GM12865 (cell line): ENCODE data around the gene RIMS4.
A peak's percentile ranks its signal among the peaks of the same experiment; 100 is the strongest.

ENCODE experiments used
- DNase-seq: peaks from one replicate; pipeline ENCODE4 v3.0.0; 2010; ENCODE audit warnings: low read depth
- H3K4me3 ChIP-seq: 2 replicates; pipeline ENCODE4 v1.5.1; 2011; ENCODE audit warnings: mild to moderate bottlenecking, low read depth, low read length, control low read depth
- TF ChIP-seq, protein P1 (sequence below): IDR thresholded peaks from 2 replicates; pipeline ENCODE4 v1.5.1; 2011; ENCODE audit warnings: low read length, control low read depth, low read depth, inconsistent platforms; ENCODE audit not compliant: insufficient read depth; ENCODE audit errors: missing control alignments

RIMS4 gene

DNA sequence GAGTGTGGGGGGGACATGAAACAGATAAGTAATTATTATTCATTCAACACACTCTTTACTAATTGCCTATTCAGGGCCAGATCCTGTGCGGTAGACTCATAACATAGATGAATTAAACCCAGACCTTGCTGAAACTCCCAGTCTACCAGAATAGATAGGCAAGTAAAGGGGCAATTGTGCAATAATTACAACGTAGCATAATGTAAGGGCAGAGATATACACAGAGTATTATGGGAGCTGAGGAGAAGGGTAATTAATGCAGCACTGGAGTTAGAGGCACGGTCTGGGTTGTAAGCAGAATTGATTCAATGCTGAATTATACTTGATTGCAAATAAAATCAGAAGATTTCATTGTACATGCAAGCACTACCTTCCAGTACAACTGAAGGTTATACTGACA is 29.2 kb downstream of the RIMS4 start:
- DNase-seq = no peak
- TF ChIP-seq, protein P1, sequence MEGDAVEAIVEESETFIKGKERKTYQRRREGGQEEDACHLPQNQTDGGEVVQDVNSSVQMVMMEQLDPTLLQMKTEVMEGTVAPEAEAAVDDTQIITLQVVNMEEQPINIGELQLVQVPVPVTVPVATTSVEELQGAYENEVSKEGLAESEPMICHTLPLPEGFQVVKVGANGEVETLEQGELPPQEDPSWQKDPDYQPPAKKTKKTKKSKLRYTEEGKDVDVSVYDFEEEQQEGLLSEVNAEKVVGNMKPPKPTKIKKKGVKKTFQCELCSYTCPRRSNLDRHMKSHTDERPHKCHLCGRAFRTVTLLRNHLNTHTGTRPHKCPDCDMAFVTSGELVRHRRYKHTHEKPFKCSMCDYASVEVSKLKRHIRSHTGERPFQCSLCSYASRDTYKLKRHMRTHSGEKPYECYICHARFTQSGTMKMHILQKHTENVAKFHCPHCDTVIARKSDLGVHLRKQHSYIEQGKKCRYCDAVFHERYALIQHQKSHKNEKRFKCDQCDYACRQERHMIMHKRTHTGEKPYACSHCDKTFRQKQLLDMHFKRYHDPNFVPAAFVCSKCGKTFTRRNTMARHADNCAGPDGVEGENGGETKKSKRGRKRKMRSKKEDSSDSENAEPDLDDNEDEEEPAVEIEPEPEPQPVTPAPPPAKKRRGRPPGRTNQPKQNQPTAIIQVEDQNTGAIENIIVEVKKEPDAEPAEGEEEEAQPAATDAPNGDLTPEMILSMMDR = no peak

DNA sequence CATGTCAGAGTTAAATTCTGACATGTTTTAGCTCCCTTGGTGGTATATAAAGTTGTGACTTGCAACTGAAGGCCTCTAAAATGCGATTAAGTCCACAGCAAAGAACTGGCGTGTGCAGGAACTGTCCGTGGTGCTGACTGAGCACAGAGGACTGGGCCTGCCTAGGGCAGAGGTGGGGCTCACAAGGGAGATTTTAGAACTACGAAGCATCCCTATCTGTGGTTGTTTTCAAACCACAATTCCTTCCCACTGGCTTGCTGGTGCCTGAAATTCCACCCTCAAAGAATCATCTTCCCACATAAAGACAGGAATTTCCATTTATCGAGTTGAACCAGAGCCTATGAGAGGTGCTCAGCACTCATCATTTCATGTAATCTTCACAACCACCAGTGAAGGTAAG is 30.1 kb downstream of the RIMS4 start:
- peak; percentile 55 for DNase-seq
- H3K4me3 ChIP-seq = no peak overlapping the region
- TF ChIP-seq, protein P1 = no peak

More for the DNA sequence above, 29.2 kb downstream of the RIMS4 start:
- no peak overlapping the region for H3K4me3 ChIP-seq

DNA sequence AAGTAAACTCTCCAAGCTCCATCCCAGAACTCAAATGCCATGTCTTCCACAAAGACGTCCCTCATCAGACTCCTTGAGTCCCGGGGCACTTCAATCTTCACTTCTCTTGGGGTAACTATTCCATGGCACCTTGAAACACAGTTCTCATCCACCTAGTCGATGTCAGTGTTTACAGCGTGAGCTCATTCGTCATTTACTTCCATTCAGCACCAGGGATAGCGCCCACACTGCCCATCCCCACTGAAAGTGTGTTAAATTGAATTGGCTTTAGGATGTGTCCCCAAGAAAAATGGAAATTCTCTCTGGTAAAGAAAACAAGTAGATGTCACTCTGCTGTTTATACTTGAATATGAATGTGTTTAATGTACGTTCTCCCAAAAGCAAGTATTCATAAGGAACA is 33.4 kb downstream of the RIMS4 start:
- no peak for DNase-seq
- TF ChIP-seq, protein P1 = no peak
- H3K4me3 ChIP-seq = no peak overlapping the region

DNA sequence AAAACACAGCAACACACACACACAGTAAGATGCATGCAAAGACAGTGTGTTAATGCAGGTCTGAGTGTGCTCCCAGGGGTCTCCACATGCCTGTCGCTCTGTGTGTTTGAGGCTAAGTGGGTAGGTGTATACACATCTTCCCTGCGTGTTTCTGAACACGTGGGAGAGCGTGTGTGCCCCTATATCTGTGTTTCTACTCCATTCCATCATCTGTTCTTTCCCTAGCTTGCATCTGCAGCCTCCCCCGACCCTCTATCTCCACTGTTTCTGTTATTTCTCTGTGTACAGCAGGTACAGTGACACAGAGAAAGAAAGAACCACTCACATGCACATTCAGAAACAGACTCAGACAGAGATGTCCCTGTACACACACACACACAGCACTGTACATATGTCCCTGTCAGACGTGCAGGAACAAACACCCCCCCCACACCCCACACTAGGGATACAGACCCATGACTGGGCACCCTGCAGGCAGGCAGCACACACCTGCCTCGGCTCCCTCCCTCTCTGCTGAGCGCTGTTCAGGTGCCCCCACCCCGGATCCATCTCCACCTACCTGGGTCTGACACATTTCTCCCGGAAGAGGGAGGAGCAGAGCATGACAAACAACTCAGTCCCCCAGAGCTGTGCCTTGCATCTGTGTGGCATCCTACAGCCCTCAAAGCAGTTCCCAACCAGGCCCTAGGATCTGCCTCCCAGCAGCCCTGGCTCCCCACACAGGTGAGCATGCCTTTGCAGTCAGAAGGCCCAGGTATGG is 37.1 kb downstream of the RIMS4 start:
- TF ChIP-seq, protein P1 = no peak
- H3K4me3 ChIP-seq = no peak overlapping the region
- DNase-seq = no peak

DNA sequence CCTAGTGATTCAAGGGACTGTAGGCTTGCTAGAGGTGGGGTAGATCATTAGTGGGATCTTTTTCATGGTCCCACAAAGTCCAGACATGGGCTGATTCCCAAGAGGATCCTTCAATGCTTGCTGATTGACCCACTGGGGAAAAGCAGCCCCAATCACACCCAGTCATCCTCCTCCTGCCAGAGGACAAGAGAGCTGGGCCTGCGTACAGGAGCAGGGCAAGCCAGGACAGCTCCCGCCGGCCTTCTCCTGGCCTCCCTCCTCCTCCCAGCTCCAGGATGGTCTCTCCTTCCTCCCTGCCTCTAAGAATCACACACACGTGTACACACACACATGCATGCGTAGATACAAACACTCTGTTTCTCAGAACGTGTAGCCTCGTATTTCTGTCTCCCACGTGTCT is 37.7 kb downstream of the RIMS4 start:
- DNase-seq = no peak
- TF ChIP-seq, protein P1 = no peak
- H3K4me3 ChIP-seq = no peak overlapping the region

DNA sequence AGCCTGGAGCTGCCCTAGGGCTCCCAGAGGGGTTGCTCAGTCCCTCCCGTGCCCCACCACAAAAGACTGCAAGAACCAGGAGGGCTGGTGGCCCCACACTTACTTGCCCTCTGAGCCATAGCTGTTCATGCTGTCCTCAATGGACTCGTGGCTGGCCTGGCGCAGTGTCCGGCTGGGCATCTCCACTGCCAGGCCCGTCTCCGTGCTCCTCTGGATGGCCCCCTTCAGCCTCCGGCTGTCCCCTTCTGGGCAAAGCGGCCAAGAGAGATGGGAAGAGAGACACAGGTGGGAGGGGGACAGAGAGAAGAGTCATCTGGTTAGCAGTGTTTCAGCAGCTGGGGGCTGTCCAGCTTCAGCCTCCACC is 39.2 kb downstream of the RIMS4 start:
- DNase-seq = no peak
- H3K4me3 ChIP-seq = no peak overlapping the region
- TF ChIP-seq, protein P1 = no peak
